OCI-LY7 (cell line): ENCODE results near the gene PARP12. TPM values are rescaled to one million over a fixed set of nuclear protein-coding genes. Genes with fewer than 3 reads are reported as not detected.

ENCODE experiments used
- BruUV-seq: library from RNA; stranded (reverse); fragments of 400-500 nt; replicated peaks from 2 replicates; lab custom pipeline; 2021; lab: Mats Ljungman, UMichigan
- CTCF ChIA-PET: fragments of 300-600 bp; sonication (Branson Sonifier 250); formaldehyde crosslinking; loops from one replicate; lab custom pipeline; 2022; ENCODE audit warnings: antibody characterized with exemption; ENCODE audit not compliant: unreplicated experiment; lab: Charles Lee
- POLR2A ChIA-PET: fragments of 300-600 bp; sonication (Branson Sonifier 250); formaldehyde crosslinking; loops from one replicate; lab custom pipeline; 2022; ENCODE audit warnings: antibody characterized with exemption; lab: Charles Lee
- DNase-seq: peaks from one replicate; pipeline ENCODE4 v3.0.0-alpha.2; 2015; ENCODE audit warnings: low spot score
- H2AFZ ChIP-seq: fragments of 200-600 bp; sonication (generic), shearing (Covaris generic); 2 replicates; pipeline ENCODE4 v1.6.1; 2014; ENCODE audit warnings: mild to moderate bottlenecking, antibody characterized with exemption, low read length, moderate library complexity
- H3K27ac ChIP-seq: fragments of 200-600 bp; sonication (generic); 2 replicates; pipeline ENCODE4 v1.5.1; 2014; ENCODE audit warnings: mixed run types, low read depth, mild to moderate bottlenecking, moderate library complexity, low read length, inconsistent platforms; ENCODE audit not compliant: poor library complexity, severe bottlenecking
- H3K36me3 ChIP-seq: fragments of 200-600 bp; sonication (generic); 2 replicates; pipeline ENCODE4 v1.6.1; 2014; ENCODE audit warnings: mild to moderate bottlenecking, antibody characterized with exemption, low read length, moderate library complexity, mixed read lengths; ENCODE audit not compliant: insufficient read depth
- H3K4me1 ChIP-seq: fragments of 200-600 bp; sonication (generic); 2 replicates; pipeline ENCODE4 v1.5.1; 2014; ENCODE audit warnings: mild to moderate bottlenecking, low read length; ENCODE audit not compliant: insufficient read depth, poor library complexity, severe bottlenecking
- H3K4me2 ChIP-seq: fragments of 200-600 bp; sonication (generic); 2 replicates; pipeline ENCODE4 v1.6.1; 2014; ENCODE audit warnings: mild to moderate bottlenecking, low read length
- H3K4me3 ChIP-seq: fragments of 200-600 bp; sonication (generic); 2 replicates; pipeline ENCODE4 v1.5.1; 2014; ENCODE audit warnings: mild to moderate bottlenecking, low read depth, low read length; ENCODE audit not compliant: poor library complexity, severe bottlenecking
- H3K79me2 ChIP-seq: fragments of 200-600 bp; sonication (generic); 2 replicates; pipeline ENCODE4 v1.6.1; 2016; ENCODE audit warnings: low read depth, mild to moderate bottlenecking, low read length, moderate library complexity, mixed read lengths; ENCODE audit not compliant: insufficient read depth
- H3K9me2 ChIP-seq: fragments of 200-600 bp; sonication (generic); 2 replicates; pipeline ENCODE4 v1.6.1; 2016; ENCODE audit warnings: mild to moderate bottlenecking, low read length, mixed read lengths; ENCODE audit not compliant: insufficient read depth
- H3K9me3 ChIP-seq: fragments of 200-600 bp; sonication (generic); 2 replicates; pipeline ENCODE4 v1.6.1; 2014; ENCODE audit warnings: mild to moderate bottlenecking, mixed run types, low read length, mixed read lengths
- H4K20me1 ChIP-seq: fragments of 200-600 bp; sonication (generic); 2 replicates; pipeline ENCODE4 v1.6.1; 2014; ENCODE audit warnings: mild to moderate bottlenecking, antibody characterized with exemption, low read length, moderate library complexity, mixed read lengths; ENCODE audit not compliant: insufficient read depth
- EZH2phosphoT487 ChIP-seq: fragments of 200-600 bp; sonication (generic); IDR thresholded peaks from 2 replicates; pipeline ENCODE4 v1.6.1; 2018; ENCODE audit warnings: low read depth, borderline replicate concordance, mild to moderate bottlenecking, mixed run types, antibody characterized with exemption, low read length, moderate library complexity, mixed read lengths
- intact Hi-C: fragments of 100-400 bp; cut with micrococcal nuclease; formaldehyde crosslinking; loops from one replicate; pipeline ENCODE4 v1.10.0; 2022; ENCODE audit not compliant: unreplicated experiment
- total RNA-seq, 2 experiments: library from RNA; depleted of rRNA in 1 of 2; stranded (reverse); fragments of >200 nt in 1 of 2; shearing (Covaris generic) in 1 of 2; gene quantifications; 2 replicates each; pipeline ENCODE4 v1.2.3, GENCODE V29; 2014 to 2022
- TF ChIP-seq, protein P1 (sequence below): fragments of 200-600 bp; sonication (generic); conservative IDR thresholded peaks from 2 replicates; pipeline ENCODE4 v1.5.1; 2014; ENCODE audit warnings: mild to moderate bottlenecking, antibody characterized with exemption, low read length, moderate library complexity, mixed read lengths

Gene PARP12
- total RNA-seq, 2 experiments from 2014 or later = 6.5 to 12.5 TPM

GRCh38 chr7:140004672-140005071 lies 58.1 kb downstream of the PARP12 start:
- no peak overlapping the region for H3K27ac ChIP-seq
- H4K20me1 ChIP-seq = no peaks in the 10 kb centered on the region
- no peak for DNase-seq
- H3K79me2 ChIP-seq = no peaks in the 10 kb centered on the region
- TF ChIP-seq, protein P1, sequence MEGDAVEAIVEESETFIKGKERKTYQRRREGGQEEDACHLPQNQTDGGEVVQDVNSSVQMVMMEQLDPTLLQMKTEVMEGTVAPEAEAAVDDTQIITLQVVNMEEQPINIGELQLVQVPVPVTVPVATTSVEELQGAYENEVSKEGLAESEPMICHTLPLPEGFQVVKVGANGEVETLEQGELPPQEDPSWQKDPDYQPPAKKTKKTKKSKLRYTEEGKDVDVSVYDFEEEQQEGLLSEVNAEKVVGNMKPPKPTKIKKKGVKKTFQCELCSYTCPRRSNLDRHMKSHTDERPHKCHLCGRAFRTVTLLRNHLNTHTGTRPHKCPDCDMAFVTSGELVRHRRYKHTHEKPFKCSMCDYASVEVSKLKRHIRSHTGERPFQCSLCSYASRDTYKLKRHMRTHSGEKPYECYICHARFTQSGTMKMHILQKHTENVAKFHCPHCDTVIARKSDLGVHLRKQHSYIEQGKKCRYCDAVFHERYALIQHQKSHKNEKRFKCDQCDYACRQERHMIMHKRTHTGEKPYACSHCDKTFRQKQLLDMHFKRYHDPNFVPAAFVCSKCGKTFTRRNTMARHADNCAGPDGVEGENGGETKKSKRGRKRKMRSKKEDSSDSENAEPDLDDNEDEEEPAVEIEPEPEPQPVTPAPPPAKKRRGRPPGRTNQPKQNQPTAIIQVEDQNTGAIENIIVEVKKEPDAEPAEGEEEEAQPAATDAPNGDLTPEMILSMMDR = no peak
- TF ChIP-seq EZH2phosphoT487 = no peak
- BruUV-seq = no TSS peak
- H3K4me2 ChIP-seq = no peak overlapping the region
- intact Hi-C loops = loop anchor here (2.0 kb wide), 1 partner anchor 504 kb away; no protein-coding TSS in a partner anchor
- H2AFZ ChIP-seq = no peak overlapping the region
- ChIA-PET CTCF (interaction anchor here (1.0 kb wide), 1 partner anchor 359 kb away, joined by 5 read pairs; no protein-coding TSS in a partner anchor), POLR2A (no interaction called here)
- H3K9me2 ChIP-seq = no peaks in the 10 kb centered on the region
- no peak overlapping the region for H3K4me3 ChIP-seq
- H3K36me3 ChIP-seq = no peaks in the 10 kb centered on the region
- no peaks in the 10 kb centered on the region for H3K4me1 ChIP-seq
- H3K9me3 ChIP-seq = no peaks in the 10 kb centered on the region

- POLR2A ChIA-PET = interaction anchor here (0.5 kb wide), 1 partner anchor 251 kb away, joined by 3 read pairs; no protein-coding TSS in a partner anchor
- no TSS peak for BruUV-seq
- H3K9me2 ChIP-seq = no peaks in the 10 kb centered on the region
- H3K4me1 ChIP-seq = no peaks in the 10 kb centered on the region
- CTCF ChIA-PET = interaction anchor here (1.0 kb wide), 1 partner anchor 358 kb away, joined by 5 read pairs; no protein-coding TSS in a partner anchor
- no peaks in the 10 kb centered on the region for H4K20me1 ChIP-seq
- DNase-seq = peak; percentile 78
- peak overlapping the region; percentile 32; the same call in 1 of the 2 replicates for H2AFZ ChIP-seq
- no peaks in the 10 kb centered on the region for H3K9me3 ChIP-seq
- H3K36me3 ChIP-seq = no peaks in the 10 kb centered on the region
- no peak overlapping the region for H3K4me2 ChIP-seq
- no peaks in the 10 kb centered on the region for H3K79me2 ChIP-seq
- TF ChIP-seq, protein P1 = peak; percentile 92
- no peak for TF ChIP-seq EZH2phosphoT487
- intact Hi-C loops = loop anchor here (2.0 kb wide), 2 partner anchors 401 to 503 kb away; no protein-coding TSS in a partner anchor
- no peak overlapping the region for H3K27ac ChIP-seq
- H3K4me3 ChIP-seq = no peak overlapping the region
Measured at GRCh38 chr7:140003913-140004382, 58.8 kb downstream of the PARP12 start.

DNA sequence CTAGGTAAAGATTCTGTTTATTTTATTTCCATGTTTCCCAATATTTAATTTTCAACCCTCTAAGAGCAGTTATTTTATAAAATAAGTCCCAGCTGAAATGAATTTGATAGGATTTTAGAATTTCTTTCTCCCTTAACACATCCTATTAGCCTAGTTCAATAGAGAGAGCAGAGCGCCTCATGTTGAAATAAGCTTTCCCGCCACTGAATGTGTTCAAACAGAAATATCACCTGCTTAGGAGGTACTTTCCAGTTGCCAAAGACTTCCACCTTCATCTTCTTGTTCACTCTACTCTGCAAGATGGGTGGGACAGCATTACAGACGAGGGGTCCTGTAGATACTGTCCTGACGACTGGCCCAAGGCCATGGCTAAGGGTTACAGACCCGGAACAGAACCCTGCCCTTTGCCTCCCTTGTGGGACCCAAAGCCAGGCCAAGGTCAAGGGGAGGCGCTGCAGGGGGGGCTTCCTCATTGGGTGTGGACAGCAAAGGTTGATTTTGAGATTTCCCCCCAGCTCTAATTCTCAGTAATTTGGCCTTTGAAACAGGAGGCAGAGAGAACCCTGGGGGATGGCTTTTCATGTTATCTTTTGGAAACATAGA lies 62.0 kb downstream of the PARP12 start:
- no peaks in the 10 kb centered on the region for H4K20me1 ChIP-seq
- H3K27ac ChIP-seq = no peak overlapping the region
- intact Hi-C loops = no loop called here
- no peaks in the 10 kb centered on the region for H3K9me2 ChIP-seq
- H3K4me3 ChIP-seq = no peak overlapping the region
- H3K79me2 ChIP-seq = no peaks in the 10 kb centered on the region
- DNase-seq = peak; percentile 15
- H2AFZ ChIP-seq = no peak overlapping the region
- H3K4me1 ChIP-seq = no peaks in the 10 kb centered on the region
- no TSS peak for BruUV-seq
- H3K9me3 ChIP-seq = no peaks in the 10 kb centered on the region
- no peaks in the 10 kb centered on the region for H3K36me3 ChIP-seq
- ChIA-PET POLR2A (interaction anchor here (0.6 to 1.0 kb wide), 2 partner anchors 19 to 57 kb away, joined by 3 read pairs; no protein-coding TSS in a partner anchor), CTCF (no interaction called here)
- TF ChIP-seq, protein P1 = no peak
- no peak for TF ChIP-seq EZH2phosphoT487
- H3K4me2 ChIP-seq = no peak overlapping the region
